ENCODE data around the gene POLR2L.
A peak's percentile ranks its signal among the peaks of the same experiment; 100 is the strongest.

Gene POLR2L

DNA sequence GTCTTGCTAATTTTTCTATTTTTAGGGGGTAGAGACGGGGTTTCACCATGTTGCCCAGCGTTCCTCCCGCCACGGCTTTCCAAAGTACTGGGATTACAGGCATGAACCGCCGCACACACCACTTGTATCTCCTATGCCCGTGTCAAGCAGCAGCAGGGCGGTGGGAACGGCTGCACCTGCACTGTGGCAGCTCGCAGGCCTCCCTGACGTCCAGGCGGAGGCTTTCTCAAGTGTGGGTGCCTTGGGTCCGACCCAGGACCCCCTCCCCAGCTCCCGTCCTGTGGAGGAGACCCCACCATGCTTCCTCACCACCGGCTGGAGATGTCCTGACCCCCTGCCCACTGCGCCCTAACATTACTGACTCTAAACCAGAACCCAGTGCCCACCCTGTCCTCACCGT is 26.1 kb upstream of the POLR2L start:
- DNase-seq: no peak

DNA sequence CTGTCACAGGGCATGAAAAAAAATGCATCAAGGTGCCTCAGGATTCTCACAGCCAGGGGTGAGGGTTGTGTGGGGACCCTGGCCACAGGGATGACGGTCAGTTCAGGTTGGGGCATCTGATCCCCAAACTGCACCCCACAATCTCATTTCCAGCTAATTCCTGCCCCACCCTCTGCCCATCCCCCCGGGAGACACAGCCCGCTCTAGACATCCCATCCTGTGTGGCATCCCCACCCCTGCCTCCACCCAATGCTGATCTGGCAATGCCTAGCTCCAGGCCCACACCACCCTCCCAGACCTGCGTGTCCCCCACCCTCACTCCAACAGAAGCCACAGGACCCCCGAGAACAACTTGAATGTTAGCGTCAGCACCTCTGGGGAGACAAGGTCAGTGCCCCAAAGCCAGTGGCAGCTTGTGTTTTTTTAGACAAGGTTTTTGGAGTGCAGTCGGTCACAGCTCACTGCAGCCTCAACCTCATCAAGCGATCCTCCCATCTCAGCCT is 25.6 kb upstream of the POLR2L start:
- no peak for DNase-seq

DNA sequence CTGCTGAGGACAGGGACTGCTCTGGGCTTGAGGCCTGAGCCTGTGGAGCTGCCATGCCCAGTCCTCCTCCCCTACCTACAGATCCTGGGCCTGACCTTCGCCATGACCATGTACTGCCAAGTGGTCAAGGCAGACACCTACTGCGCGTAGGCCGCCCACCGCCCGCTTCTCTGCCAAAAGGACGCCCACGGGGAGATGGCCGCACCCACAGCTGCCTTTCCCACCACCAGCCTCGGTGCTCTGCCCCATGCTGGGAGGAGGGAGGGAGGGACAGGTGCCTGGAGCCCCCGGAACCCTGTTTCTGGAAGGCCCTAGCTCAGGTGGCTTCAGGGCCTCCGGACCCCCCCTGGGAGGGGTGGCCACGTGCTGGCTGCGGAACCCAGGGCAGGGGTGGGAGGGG is 24.2 kb upstream of the POLR2L start:
- DNase-seq: no peak

DNA sequence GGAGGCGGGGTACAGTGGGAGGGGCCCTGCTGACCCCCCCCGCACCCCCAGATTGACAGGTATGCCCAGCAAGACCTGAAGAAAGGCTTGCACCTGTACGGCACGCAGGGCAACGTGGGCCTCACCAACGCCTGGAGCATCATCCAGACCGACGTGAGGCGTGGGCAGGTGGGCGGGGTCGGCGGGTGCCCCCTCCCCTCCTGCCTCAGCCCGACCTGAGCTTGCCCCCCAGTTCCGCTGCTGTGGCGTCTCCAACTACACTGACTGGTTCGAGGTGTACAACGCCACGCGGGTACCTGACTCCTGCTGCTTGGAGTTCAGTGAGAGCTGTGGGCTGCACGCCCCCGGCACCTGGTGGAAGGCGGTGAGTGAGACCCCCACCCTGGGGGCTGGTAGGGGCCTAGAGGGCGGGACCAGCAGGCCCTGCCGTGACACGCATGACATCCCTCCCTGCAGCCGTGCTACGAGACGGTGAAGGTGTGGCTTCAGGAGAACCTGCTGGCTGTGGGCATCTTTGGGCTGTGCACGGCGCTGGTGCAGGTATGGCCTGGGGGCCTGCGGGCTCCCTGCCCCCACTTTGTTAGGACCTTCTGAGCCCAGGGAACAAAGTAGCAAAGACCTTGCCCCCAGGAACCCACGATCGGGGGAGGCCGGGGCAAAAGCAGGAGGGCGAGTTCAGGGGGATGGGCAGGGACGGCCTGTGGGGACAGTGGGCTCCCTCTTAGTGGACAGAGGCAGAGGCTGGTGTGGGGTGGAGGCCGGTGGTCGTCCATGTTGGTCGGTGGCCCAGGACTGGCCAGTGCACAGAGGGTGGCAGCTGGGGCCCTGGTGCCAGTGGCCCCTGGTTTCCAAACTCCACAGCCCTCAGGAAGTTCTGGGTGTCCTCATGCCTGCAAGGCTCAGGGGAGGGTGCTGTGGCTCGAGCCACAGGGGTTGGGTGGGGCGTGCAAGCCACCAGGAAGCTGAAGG is 23.4 kb upstream of the POLR2L start:
- DNase-seq: no peak

DNA sequence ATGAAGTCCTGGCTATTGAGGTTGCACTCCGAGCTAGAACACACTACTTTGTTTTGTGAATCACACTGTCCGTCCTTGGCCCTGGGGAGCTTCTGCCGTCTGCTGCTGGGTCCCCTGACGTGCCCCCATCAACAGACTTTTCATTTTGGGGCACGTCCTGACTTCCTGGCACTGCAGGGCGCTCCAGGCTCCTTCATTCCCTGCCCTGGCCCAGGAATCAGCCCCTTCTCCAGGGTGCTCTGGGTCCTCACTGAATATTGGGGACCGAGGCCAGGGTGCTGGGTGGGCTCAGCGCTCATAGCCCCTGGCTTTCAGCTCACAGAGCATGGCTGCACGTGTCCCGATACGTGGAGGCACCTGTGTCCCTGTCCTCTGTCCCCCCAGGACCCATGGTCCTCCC is 22.6 kb upstream of the POLR2L start:
- no peak for DNase-seq

DNA sequence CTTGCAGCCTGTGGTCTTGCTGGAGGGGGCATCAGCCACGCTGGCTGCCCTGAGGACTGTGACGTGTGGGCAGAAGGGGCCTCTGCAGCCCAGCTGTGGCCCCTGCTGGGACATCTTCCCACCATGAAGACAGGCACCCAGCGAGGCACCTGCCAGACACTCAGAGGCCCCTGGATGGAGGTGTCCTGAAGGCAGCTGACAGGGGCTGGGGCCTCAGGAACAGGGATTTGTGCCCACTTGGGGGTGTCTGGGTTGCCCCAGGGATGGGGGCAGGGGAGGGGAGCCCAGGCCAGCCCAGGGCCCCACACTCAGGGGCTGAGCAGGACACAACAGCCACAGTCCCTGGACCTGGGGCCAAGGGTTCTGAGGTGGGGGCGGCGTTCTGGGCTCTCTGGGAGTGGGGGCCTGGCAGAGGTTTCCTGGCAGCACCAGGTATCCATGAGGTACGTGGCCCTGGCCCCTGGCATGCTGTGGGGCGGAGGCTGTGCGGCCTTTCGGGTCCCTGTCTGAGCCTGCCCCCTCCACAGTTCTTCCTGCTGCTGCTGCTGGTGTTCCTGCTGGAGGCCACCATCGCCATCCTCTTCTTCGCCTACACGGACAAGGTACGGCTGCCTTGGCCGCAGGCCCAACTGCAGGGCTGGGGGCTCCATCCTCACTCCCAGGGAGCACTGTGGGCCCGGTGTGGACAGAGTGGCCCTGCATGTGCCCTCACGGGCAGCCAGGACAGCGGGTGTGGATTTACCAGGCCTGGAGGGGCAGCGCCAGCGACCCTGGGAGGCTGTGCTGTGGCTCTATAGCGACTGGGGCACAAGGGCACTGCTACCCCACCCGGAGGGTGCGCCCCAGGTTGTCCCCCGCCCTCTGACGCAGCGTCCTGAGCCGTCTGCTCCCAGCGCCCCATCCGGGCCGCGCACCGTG is 21.8 kb upstream of the POLR2L start:
- DNase-seq: no peak

DNA sequence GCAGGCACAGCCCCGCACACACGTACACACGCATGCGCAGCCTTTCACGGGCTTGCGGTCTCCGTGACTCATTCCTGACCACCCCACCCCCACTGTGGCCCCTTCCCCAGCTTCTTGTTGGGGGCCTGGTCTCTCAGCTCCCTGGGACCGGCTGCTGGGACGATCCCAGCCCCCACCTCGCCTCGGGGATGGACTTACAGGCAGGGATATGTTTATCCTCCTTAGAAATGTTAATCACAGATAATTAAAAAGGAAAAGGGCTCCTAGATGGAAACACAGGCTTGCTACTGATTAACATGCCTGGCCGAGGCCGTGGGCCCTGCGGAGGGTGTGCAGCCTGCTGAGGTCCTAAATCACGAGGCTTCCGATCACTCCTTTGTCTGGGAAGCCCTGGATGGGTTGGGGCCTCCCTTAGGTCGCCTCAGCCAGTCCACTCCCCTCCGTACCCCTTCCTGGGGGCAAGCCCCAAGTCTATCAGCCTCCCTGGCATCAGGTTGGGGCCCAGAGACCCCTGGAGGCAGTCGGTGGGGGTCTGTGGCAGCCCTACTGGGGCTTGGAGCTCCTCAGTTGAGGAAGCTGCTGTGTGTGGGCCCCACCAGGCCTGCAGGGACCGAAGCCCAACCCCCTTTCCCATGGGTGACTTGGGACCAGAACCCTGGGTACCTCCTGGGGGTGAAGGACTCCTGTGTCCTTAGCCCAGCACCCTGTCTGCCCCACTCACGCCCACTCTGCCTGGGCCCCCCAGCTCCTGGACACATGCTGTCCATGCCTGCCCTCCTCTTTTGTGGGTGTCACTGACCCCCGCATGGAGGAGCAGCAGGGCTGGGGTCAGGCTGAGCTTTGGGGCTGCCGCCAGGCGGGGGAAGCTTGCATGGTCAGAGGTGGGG is 20.9 kb upstream of the POLR2L start:
- DNase-seq: no peak

DNA sequence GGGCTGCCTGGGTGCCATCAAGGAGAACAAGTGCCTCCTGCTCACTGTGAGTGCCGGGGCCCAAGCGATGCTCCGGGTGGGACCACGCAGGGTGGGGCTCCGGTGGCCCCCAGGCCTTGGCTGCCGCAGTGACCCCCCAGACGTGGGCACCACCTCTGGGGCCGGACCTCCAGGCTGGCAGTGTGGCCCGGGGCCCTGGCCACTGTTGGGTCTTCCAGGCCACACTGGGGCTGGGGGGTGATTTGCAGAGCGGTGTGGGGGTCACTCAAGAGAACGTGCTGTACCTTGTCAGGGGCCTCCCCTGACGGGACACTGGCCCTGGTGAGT is 20.3 kb upstream of the POLR2L start:
- DNase-seq: no peak

DNA sequence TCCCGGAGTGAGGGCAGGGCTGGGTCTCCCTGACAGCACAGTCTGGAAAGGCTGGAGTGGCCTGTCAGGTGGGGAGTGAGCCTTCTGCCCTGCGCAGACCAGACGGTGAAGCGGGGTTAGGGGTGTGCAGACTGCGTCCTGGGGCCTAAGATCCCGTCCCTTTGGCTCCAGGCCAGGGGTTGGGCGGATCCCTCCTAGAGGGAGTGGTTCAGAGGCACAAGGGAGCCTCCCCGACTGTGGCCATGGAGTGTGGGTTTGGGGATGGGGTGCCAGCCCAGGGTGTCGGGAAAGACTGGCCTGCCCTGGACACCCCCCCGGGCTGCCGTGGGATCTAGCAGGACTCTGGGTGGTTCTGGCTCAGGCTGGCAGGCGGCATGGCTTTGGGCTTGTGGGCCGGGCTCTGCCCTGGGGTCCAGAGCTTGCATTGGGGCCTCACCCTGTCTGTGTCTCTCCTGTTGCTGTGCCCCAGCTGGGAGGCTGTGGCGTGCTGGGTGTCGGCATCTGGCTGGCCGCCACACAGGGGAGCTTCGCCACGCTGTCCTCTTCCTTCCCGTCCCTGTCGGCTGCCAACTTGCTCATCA is 19.8 kb upstream of the POLR2L start:
- DNase-seq: peak; percentile 34

DNA sequence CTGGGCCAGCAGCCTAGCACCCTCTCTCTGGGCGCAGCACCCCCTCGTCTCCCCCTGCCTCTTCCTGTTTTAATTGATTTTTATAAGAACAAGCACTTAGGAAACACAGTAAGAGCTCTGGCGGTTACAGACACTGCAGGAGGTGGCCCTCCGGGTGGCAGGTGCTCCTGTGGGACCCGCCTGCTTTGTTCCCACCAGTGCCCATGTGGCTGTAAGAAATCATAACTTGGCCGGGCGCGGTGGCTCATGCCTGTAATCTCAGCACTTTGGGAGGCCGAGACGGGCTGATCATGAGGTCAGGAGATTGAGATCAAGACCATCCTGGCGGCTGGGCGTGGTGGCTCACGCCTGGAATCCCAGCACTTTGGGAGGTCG is 18.8 kb upstream of the POLR2L start:
- DNase-seq: peak; percentile 75

DNA sequence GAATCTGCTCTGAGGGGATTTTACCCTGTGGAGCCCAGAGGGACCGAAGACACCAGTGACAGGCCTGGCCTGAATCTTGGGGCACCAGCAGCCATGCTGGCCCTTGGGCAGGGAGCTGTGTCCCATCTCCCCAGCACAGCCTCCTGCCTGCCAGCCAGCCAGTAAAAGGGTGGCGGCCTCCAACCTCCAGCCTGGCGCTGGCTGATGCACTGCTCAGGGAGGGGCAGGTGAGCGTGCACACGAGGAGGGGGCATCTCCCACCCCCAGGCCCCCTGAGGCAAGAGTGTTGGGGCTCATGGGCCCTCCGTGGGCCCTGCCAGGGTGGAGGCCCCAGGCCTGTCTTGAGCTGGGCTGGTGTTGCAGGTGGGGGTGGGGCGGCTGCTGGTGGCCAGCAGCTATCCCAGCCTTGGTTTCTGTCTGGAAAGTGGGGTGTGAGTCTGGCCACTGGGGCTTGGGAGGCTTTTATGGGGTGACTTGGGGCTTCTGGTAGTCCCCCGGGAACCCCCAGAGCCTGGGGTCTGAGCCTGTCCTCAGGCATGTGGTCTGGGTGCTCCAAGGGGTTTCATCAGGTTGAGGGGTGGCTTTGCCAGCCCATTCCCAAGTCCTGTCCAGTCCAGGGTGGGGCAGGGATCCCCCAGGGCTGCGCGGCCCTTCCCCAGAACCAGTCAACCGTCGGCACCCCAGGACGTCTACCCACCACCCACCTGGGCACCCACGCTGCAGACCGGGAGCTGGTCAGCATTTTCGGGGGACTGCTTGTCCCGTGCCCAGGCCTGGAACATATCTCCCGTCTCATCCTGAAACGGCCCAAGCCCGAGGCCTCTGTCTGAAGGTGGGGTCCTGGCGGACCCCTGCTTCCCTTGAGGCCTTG is 18.1 kb upstream of the POLR2L start:
- no peak for DNase-seq

DNA sequence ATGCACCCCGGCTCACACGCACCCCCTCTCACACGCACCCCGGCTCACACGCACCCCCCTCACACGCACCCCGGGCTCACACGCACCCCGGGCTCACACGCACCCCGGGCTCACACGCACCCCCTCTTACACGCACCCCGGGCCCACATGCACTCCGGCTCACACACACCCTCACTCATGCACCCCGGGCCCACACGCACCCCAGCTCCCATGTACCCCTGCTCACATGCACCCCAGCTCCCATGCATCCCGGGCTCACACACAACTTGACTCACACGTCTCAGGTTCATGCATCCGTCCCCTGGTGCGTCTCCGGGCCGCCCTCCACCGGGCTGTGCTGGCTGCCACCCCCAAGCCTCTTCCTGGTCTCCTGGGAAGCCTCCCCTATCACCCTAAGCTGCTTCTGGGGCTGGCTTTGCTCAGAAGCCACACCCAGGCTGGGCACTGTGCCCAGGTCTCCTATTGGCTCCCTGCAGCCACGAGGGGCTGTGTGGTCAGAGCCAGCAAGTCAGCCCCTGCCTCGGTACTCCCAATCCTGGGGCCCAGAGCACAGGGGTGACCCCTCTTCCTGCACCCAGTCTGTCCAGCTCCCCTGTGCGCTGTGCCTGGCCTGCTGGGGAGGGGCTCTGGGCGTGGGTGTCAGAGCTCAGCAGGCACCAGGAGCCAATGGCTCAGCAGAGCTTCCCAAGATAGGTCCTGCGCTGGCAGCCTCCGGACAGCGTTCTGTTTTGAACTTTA is 17.2 kb upstream of the POLR2L start:
- DNase-seq: peak; percentile 90

DNA sequence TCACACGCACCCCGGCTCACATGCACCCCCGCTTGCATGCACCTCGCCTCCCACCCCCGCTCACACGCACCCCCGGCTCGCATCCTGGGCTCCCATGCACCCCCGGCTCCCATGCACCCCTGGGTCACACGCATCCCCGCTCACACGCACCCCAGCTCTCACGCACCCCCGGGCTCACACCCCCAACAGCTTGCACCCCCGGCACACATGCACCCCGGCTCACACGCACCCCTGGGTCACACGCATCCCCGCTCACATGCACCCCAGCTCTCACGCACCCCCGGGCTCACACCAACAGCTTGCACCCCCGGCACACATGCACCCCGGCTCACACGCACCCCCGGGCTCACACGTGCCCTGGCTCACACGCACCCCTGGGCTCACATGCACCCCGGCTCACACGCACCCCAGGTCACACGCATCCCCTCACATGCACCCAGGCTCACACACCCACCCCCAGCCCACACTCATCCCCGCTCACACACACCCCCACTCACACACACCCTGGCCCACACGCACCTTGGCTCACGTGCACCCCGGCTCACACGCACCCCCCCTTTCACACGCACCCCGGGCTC is 16.5 kb upstream of the POLR2L start:
- DNase-seq: no peak

DNA sequence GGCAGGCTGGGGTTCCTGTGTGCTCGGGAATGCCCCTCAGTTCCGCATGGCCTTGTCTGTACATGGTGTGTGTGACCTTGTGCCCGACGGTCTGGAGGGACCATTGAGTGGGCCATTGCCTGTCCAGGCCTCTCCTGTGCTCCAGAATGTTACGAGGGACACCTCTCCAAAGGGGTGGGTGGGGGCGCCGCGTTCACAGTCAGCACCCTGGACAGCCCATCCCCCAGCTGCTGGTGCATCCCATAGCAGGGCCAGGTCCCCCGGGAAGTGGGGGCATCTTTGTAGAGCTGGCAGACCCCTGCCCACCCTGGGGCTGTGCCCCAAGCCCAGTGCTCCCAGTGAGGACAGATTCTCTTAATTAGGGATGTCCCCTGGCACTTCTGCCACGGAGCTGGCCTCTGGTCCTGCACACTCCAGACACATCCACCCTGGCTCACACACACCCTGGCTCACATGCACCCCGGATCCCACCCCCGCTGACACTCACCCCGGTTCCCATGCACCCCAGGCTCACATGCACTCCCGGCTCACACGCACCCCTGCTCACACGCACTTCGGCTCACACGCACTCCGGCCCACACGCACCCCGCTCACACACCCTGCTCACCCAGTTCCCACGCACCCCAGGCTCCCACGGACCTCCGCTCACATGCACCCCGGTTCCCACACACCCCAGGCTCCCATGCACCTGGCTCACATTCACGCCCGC is 15.9 kb upstream of the POLR2L start:
- no peak for DNase-seq

DNA sequence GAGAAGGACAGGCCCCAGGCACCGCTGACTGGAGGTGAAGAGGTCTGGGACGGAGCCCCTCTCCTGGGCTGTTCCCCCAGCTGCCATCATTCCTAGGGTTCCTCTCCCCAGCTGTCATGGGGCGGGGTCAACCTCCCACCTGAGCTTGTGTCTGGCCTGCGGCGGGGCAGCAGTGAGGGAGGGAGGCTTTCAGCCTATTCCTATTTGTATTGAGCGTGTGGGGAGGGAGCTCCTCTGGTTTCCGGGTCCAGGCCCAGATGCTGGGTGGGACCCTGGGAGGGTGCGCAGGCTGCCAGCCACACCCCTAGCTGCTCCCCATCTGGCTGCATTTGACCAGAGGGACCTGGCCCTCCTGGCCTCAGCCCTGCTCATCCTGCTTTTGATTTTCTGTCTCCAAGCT is 14.1 kb upstream of the POLR2L start:
- no peak for DNase-seq

DNA sequence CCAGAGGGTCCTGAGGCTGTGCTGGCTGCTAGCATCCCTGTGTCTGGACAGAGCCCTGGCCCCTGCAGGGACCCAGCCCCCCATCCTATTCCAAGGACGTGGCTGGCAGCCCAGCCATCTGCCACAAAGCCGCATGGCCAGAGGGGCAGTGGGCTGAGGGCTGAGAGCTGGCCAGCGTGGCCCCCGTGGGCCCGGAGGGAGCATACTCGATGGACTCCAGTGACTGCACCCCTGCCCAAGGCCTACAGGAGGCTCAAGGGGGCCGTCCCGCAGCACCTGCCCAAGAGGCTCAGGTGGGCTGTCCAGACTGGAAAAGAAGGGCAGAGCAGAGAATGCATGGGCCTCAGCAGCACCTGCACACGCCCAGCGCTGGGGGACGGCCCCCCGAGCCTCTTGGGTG is 13.5 kb upstream of the POLR2L start:
- no peak for DNase-seq

DNA sequence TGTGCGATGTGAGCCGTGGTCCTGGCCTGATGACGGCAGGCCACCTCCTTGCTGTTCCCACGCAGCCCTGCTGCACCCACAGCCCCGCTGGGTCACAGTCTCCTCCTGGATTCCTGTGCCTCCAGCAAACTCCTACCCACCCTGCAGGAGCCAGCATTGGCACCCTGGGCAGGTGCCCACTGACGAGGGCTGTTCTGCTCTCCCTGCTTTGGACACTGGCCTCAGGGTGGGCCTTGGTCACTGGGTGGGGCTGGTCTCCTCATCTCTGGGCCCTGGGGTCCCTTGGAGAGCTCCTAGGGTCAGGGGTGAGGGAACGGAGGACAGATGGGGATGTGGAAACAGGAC is 13.0 kb upstream of the POLR2L start:
- DNase-seq: no peak

DNA sequence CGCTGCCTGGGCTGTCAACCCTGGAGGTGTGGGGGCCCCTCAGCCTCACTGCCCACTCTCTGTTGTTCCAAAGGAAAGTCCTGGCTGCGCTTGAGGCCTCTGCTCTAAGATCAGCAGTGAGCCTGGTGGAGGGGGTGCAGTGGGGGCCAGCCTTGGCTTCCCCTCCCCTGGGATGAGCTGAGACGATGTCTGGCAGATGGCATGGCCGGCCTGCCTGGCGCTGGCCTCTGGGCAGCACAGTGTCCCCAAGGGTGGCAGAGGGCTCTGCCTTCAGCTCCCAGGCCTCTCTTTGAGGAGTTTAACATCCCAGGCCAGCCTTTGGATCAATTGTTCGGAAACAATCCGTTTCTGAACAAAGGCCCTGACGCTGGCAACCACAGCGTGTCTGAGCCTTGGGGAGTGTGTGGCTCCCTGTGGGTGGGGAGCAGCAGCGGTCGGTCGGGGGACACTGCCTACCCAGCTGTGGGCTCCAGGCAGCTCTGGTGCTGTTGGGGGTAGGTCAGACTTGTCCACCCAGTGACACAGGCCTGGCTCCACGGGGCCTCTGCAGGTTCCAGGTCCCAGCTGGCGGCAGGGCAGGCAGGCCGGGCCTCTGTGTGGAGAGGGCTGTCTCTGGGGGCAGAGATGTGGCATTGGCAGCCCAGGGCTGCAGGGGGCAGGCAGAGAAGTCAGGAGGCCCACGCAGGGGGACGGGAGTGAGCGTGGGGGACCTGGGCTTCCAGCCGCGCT is 12.4 kb upstream of the POLR2L start:
- DNase-seq: no peak

Data from NCI-H345 (cell line).